H1 (cell line): ENCODE results near the gene PRDM10. TPM values are rescaled to one million over a fixed set of nuclear protein-coding genes. Genes with fewer than 3 reads are reported as not detected.

ENCODE experiments used
- CTCF ChIA-PET: fragments of 300-600 bp; sonication (Branson Sonifier 250); formaldehyde crosslinking; loops from one replicate; lab custom pipeline; 2021; ENCODE audit not compliant: partially characterized antibody; lab: Charles Lee
- POLR2A ChIA-PET: fragments of 300-600 bp; sonication (Branson Sonifier 250); formaldehyde crosslinking; loops from one replicate; lab custom pipeline; 2021; ENCODE audit warnings: inconsistent platforms; ENCODE audit not compliant: partially characterized antibody; lab: Charles Lee
- DNase-seq, 2 experiments: peaks; one replicate each; pipeline versions ENCODE4 v3.0.0 to v3.0.0-alpha.2; 2010 to 2022; ENCODE audit warnings: low spot score in 2 of 2, low read depth in 1 of 2, mixed read lengths in 1 of 2
- FAIRE-seq: peaks from 2 replicates; lab custom pipeline; 2011; peaks lifted over from hg19 to GRCh38; lab: Jason Lieb, UNC
- H2AFZ ChIP-seq: 2 replicates; pipeline ENCODE4 v1.8.1; 2012; ENCODE audit warnings: low read length, inconsistent platforms
- H2AK5ac ChIP-seq: 2 replicates; pipeline ENCODE4 v1.6.1; 2013; ENCODE audit warnings: low read depth, low read length
- H2BK120ac ChIP-seq: replicated peaks from 2 replicates; pipeline ENCODE3; 2013; ENCODE audit warnings: low read depth, low read length, inconsistent platforms
- H2BK12ac ChIP-seq: 2 replicates; pipeline ENCODE4 v1.6.1; 2013; ENCODE audit warnings: low read depth, low read length
- H2BK15ac ChIP-seq: 2 replicates; pipeline ENCODE4 v1.6.1; 2013; ENCODE audit warnings: low read length
- H2BK20ac ChIP-seq: 2 replicates; pipeline ENCODE4 v1.6.1; 2013; ENCODE audit warnings: low read length
- H2BK5ac ChIP-seq: 2 replicates; pipeline ENCODE4 v1.6.1; 2013; ENCODE audit warnings: low read depth, low read length
- H3K14ac ChIP-seq: 2 replicates; pipeline ENCODE4 v1.6.1; 2013; ENCODE audit warnings: inconsistent platforms; ENCODE audit not compliant: insufficient read length
- H3K18ac ChIP-seq: 2 replicates; pipeline ENCODE4 v1.6.1; 2013; ENCODE audit warnings: low read length; ENCODE audit errors: extremely low read depth
- H3K23ac ChIP-seq: 2 replicates; pipeline ENCODE4 v1.6.1; 2013; ENCODE audit warnings: inconsistent platforms; ENCODE audit not compliant: insufficient read length
- H3K23me2 ChIP-seq: 2 replicates; pipeline ENCODE4 v1.6.1; 2013; ENCODE audit warnings: low read depth, low read length
- H3K27ac ChIP-seq: 2 replicates; pipeline ENCODE4 v1.6.1; 2011; ENCODE audit warnings: low read depth, low read length, inconsistent platforms
- H3K27me3 ChIP-seq, 4 experiments: replicated peaks in 1 of 4; 1 replicate in 1 of 4; 2 replicates in 3 of 4; pipeline versions ENCODE4 v1.6.1 to v1.8.1; 2011 to 2013; ENCODE audit warnings: low read length in 3 of 4, mild to moderate bottlenecking in 3 of 4, inconsistent platforms in 2 of 4, mixed read lengths in 2 of 4, moderate library complexity in 1 of 4; ENCODE audit not compliant: control insufficient read depth in 3 of 4, insufficient read depth in 3 of 4; ENCODE audit errors: extremely low read depth in 1 of 4
- H3K36me3 ChIP-seq, 4 experiments: 2 replicates each; pipeline versions ENCODE4 v1.6.1 to v1.8.1; 2011 to 2013; ENCODE audit warnings: mild to moderate bottlenecking in 4 of 4, low read length in 3 of 4, moderate library complexity in 2 of 4, control low read depth in 1 of 4, inconsistent platforms in 1 of 4; ENCODE audit not compliant: insufficient read depth in 4 of 4, control insufficient read depth in 2 of 4
- H3K4ac ChIP-seq: replicated peaks from 2 replicates; pipeline ENCODE3; 2013; ENCODE audit warnings: low read length, low read depth, mixed read lengths, inconsistent platforms; ENCODE audit not compliant: insufficient read length
- H3K4me1 ChIP-seq, 4 experiments: replicated peaks in 1 of 4; 1 replicate in 1 of 4; 2 replicates in 3 of 4; pipeline versions ENCODE4 v1.6.1 to v1.8.1; 2011 to 2013; ENCODE audit warnings: low read length in 3 of 4, inconsistent platforms in 2 of 4, mixed read lengths in 1 of 4; ENCODE audit not compliant: insufficient read depth in 4 of 4, control insufficient read depth in 3 of 4
- H3K4me2 ChIP-seq, 2 experiments: 2 replicates each; pipeline versions ENCODE4 v1.6.1 to v1.8.1; 2011 to 2013; ENCODE audit warnings: low read depth in 2 of 2, low read length in 2 of 2, control low read depth in 1 of 2, inconsistent platforms in 1 of 2, mild to moderate bottlenecking in 1 of 2; ENCODE audit not compliant: insufficient read depth in 1 of 2
- H3K4me3 ChIP-seq, 4 experiments: fragments of 200-600, 300-600 bp in 1 of 4; sonication (generic), shearing (Covaris generic), sonication (Bioruptor Twin) in 1 of 4; 2 replicates each; pipeline versions ENCODE4 v1.5.1 to v1.8.1; 2011 to 2016; ENCODE audit warnings: low read length in 4 of 4, low read depth in 3 of 4, control low read depth in 2 of 4, inconsistent platforms in 2 of 4, mild to moderate bottlenecking in 2 of 4, mixed read lengths in 1 of 4, moderate library complexity in 1 of 4; ENCODE audit not compliant: insufficient read depth in 2 of 4; ENCODE audit errors: extremely low read depth in 1 of 4
- H3K56ac ChIP-seq: replicated peaks from 2 replicates; pipeline ENCODE3; 2013; ENCODE audit warnings: low read depth, mild to moderate bottlenecking, mixed read lengths, low read length, inconsistent platforms; ENCODE audit not compliant: insufficient read length
- H3K79me1 ChIP-seq: 2 replicates; pipeline ENCODE4 v1.6.1; 2013; ENCODE audit warnings: low read depth, low read length, control low read depth
- H3K79me2 ChIP-seq, 2 experiments: 2 replicates each; pipeline versions ENCODE4 v1.6.1 to v1.8.1; 2012 to 2013; ENCODE audit warnings: low read length in 2 of 2, mild to moderate bottlenecking in 2 of 2, inconsistent platforms in 1 of 2; ENCODE audit not compliant: insufficient read depth in 2 of 2, control insufficient read depth in 1 of 2
- H3K9ac ChIP-seq, 4 experiments: replicated peaks in 1 of 4; 1 replicate in 1 of 4; 2 replicates in 3 of 4; pipeline versions ENCODE4 v1.6.1 to v1.8.1; 2011 to 2013; ENCODE audit warnings: low read depth in 3 of 4, low read length in 3 of 4, control low read depth in 2 of 4, mild to moderate bottlenecking in 2 of 4, moderate library complexity in 2 of 4, inconsistent platforms in 1 of 4; ENCODE audit errors: extremely low read depth in 1 of 4
- H3K9me3 ChIP-seq, 2 experiments: 2 replicates each; pipeline versions ENCODE4 v1.6.1 to v1.8.1; 2012 to 2013; ENCODE audit warnings: mild to moderate bottlenecking in 2 of 2, moderate library complexity in 2 of 2, control low read depth in 1 of 2, inconsistent platforms in 1 of 2, low read depth in 1 of 2, low read length in 1 of 2, mixed read lengths in 1 of 2; ENCODE audit not compliant: insufficient read depth in 2 of 2
- H4K20me1 ChIP-seq, 2 experiments: replicated peaks in 1 of 2; 2 replicates each; pipeline versions ENCODE3 to v1.8.1; 2011 to 2013; ENCODE audit warnings: inconsistent platforms in 2 of 2, low read length in 2 of 2, mild to moderate bottlenecking in 1 of 2; ENCODE audit not compliant: insufficient read depth in 2 of 2, control insufficient read depth in 1 of 2
- H4K5ac ChIP-seq: 2 replicates; pipeline ENCODE4 v1.6.1; 2013; ENCODE audit warnings: low read length, low read depth, mixed read lengths, inconsistent platforms; ENCODE audit not compliant: insufficient read length
- H4K8ac ChIP-seq: 2 replicates; pipeline ENCODE4 v1.8.0; 2013; ENCODE audit warnings: mild to moderate bottlenecking, moderate library complexity, low read length, inconsistent platforms; ENCODE audit not compliant: insufficient read depth; ENCODE audit errors: extremely low read depth
- H4K91ac ChIP-seq: replicated peaks from 2 replicates; pipeline ENCODE3; 2013; ENCODE audit warnings: low read length, mixed read lengths, inconsistent platforms; ENCODE audit not compliant: insufficient read length
- BACH1 ChIP-seq: IDR thresholded peaks from 2 replicates; pipeline ENCODE4 v1.6.1; 2012; ENCODE audit warnings: low read length, improper control_type of control experiment
- EZH2 ChIP-seq: fragments of 200-600 bp; sonication (generic); IDR thresholded peaks from 2 replicates; pipeline ENCODE4 v1.7.1; 2012; ENCODE audit warnings: low read depth, mild to moderate bottlenecking, moderate library complexity, low read length, inconsistent platforms; ENCODE audit not compliant: severe bottlenecking
- SRF ChIP-seq: IDR thresholded peaks from 2 replicates; pipeline ENCODE4 v1.6.1; 2011; ENCODE audit warnings: mild to moderate bottlenecking, low read depth, low read length, moderate library complexity
- TAF7 ChIP-seq: optimal IDR thresholded peaks from 2 replicates; pipeline ENCODE3; 2011; ENCODE audit warnings: low read depth, mild to moderate bottlenecking, inconsistent platforms, low read length, moderate library complexity, borderline replicate concordance
- WGBS, 2 experiments: shearing (Covaris generic) in 1 of 2; methylation state at CpG; one replicate each; pipeline versions ENCODE4 v1.1.6 to v1.1.7; 2013 to 2015; ENCODE audit warnings: low lambda C conversion rate in 2 of 2, mixed read lengths in 2 of 2, inconsistent platforms in 1 of 2, low coverage in 1 of 2, missing lambda C conversion rate in 1 of 2; ENCODE audit not compliant: insufficient replicate concordance in 2 of 2, insufficient coverage in 1 of 2, insufficient read length in 1 of 2; ENCODE audit errors: extremely low coverage in 1 of 2, missing lambda C conversion rate in 1 of 2; 5-methylcytosine and 5-hydroxymethylcytosine counted together
- polyA plus RNA-seq, 7 experiments: library from polyadenylated mRNA; depleted of rRNA in 3 of 7; stranded (reverse) in 5 of 7; unstranded in 2 of 7; fragments of >200 nt in 5 of 7; fragments of 200-250 nt in 2 of 7; gene quantifications; 1 replicate in 5 of 7; 2 replicates in 1 of 7; 4 replicates in 1 of 7; pipeline versions ENCODE4 v1.2.1 to v1.2.3, GENCODE V29; 2011 to 2013; ENCODE audit warnings: missing spikeins in 2 of 7, mixed read lengths in 2 of 7
- total RNA-seq: library from RNA; stranded (reverse); fragmentation: NEBNext Ultra II Directional; extraction: Animal tissue kit (Norgen Biotek cat#: 25700); gene quantifications from 2 replicates; pipeline ENCODE4 v1.2.1, GENCODE V29; 2021
- TF ChIP-seq, protein P1 (sequence below): IDR thresholded peaks from 2 replicates; pipeline ENCODE4 v1.6.1; 2011; ENCODE audit warnings: low read depth, mild to moderate bottlenecking, low read length; ENCODE audit not compliant: insufficient read depth

PRDM10 gene
- total and polyA plus RNA-seq, 2 of the 8 experiments (the other 6 are each of a cell fraction or from before 2014, with no cell fraction given): 15.5 to 19.2 TPM

DNA sequence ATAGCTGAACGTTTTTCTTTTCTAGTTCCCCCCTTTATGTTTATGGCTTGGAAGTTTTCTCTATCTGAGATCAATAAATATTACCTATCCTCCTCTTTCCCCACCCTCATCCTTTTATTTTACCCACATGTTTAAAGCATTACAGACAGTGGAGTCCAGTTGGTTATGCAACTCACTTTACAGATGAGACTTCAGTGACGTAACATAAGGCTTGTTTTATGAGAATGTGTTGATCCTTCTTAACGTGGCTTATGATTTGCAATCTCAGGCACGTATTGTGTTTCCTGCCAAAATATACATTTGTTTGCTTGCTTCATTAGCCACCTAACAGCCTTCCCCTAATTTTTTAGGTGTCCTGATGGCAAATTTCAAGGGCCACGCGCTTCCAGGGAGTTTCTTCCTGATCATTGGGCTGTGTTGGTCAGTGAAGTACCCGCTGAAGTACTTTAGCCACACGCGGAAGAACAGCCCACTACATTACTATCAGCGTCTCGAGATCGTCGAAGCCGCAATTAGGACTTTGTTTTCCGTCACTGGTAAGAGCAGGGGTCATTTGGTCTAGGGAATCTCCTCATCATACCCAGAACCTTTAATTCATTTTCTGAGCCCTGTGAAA is 150.4 kb downstream of the PRDM10 start:
- ChIA-PET CTCF (interaction anchor here (1.1 kb wide), 1 partner anchor 86 kb away, joined by 3 read pairs; no protein-coding TSS in a partner anchor), POLR2A (no interaction called here)
- no peak overlapping the region for H3K18ac ChIP-seq
- H3K27ac ChIP-seq: no peak overlapping the region
- no peak overlapping the region for H2AFZ ChIP-seq
- H2BK15ac ChIP-seq: no peak overlapping the region
- TF ChIP-seq EZH2: no peak
- no peak for TF ChIP-seq BACH1
- TF ChIP-seq, protein P1, sequence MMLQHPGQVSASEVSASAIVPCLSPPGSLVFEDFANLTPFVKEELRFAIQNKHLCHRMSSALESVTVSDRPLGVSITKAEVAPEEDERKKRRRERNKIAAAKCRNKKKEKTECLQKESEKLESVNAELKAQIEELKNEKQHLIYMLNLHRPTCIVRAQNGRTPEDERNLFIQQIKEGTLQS: no peak
- no peak for TF ChIP-seq SRF
- no peak for TF ChIP-seq TAF7
- no peaks in the 10 kb centered on the region for H3K79me1 ChIP-seq
- H3K9ac ChIP-seq: no peak overlapping the region
- no peak overlapping the region for H2BK120ac ChIP-seq
- no peaks in the 10 kb centered on the region for H3K23me2 ChIP-seq
- no peaks in the 10 kb centered on the region for H3K27me3 ChIP-seq
- no peaks in the 10 kb centered on the region for H3K36me3 ChIP-seq
- no peak overlapping the region for H4K5ac ChIP-seq
- H3K14ac ChIP-seq: no peak overlapping the region
- no peak overlapping the region for H4K91ac ChIP-seq
- H2BK20ac ChIP-seq: no peak overlapping the region
- no peak overlapping the region for H2BK5ac ChIP-seq
- WGBS, 2 experiments: 91% methylated on average over 15 of the region's 15 CpGs; no CpG with 5 or more reads in 1 of the 2 experiments
- H3K79me2 ChIP-seq: no peaks in the 10 kb centered on the region
- H3K4me2 ChIP-seq: no peak overlapping the region
- H3K56ac ChIP-seq: no peak overlapping the region
- no peak overlapping the region for H2BK12ac ChIP-seq
- H2AK5ac ChIP-seq: no peak overlapping the region
- FAIRE-seq: no peak
- H3K23ac ChIP-seq: no peak overlapping the region
- H4K8ac ChIP-seq: no peak overlapping the region
- H3K4me3 ChIP-seq: no peak overlapping the region
- DNase-seq: no peak
- H3K4ac ChIP-seq: no peak overlapping the region
- H3K4me1 ChIP-seq: no peaks in the 10 kb centered on the region; a peak in 1 of 7 replicates
- H3K9me3 ChIP-seq: no peaks in the 10 kb centered on the region
- no peaks in the 10 kb centered on the region for H4K20me1 ChIP-seq
